Esophagus (tissue), 2 donors: Measurements from ENCODE around the gene WSB1. TPM values are rescaled to one million over a fixed set of nuclear protein-coding genes. Genes with fewer than 3 reads are reported as not detected.
"Not testable (repeated sequence)": the region's sequence is repeated elsewhere in the genome, so short reads cannot be mapped to it uniquely, and the experiment has no call there.

Source experiments
- H3K27ac ChIP-seq, 2 donors: one replicate each; pipeline ENCODE4 v1.5.1; 2013; ENCODE audit warnings: low read depth in 2 of 2, mild to moderate bottlenecking in 2 of 2, inconsistent platforms in 1 of 2, low read length in 1 of 2, moderate library complexity in 1 of 2
- H3K27me3 ChIP-seq, 2 donors: one replicate each; pipeline ENCODE4 v1.6.1; 2013; ENCODE audit warnings: low read length in 2 of 2, control low read depth in 1 of 2, mild to moderate bottlenecking in 1 of 2; ENCODE audit not compliant: insufficient read depth in 2 of 2, control insufficient read depth in 1 of 2
- H3K36me3 ChIP-seq, 2 donors: one replicate each; pipeline ENCODE4 v1.6.1; 2013; ENCODE audit warnings: low read length in 1 of 2; ENCODE audit not compliant: control insufficient read depth in 2 of 2, insufficient read depth in 2 of 2
- H3K4me1 ChIP-seq, 2 donors: one replicate each; pipeline ENCODE4 v1.6.1; 2013; ENCODE audit warnings: low read length in 1 of 2; ENCODE audit not compliant: control insufficient read depth in 2 of 2, insufficient read depth in 2 of 2
- H3K4me3 ChIP-seq, 2 donors: one replicate each; pipeline ENCODE4 v1.5.1; 2013; ENCODE audit warnings: low read length in 2 of 2, mild to moderate bottlenecking in 2 of 2, low read depth in 1 of 2, moderate library complexity in 1 of 2
- H3K9me3 ChIP-seq, 2 donors: one replicate each; pipeline ENCODE4 v1.6.1; 2013; ENCODE audit warnings: mild to moderate bottlenecking in 2 of 2, low read depth in 1 of 2, low read length in 1 of 2, moderate library complexity in 1 of 2; ENCODE audit not compliant: control insufficient read depth in 2 of 2, insufficient read depth in 1 of 2
- WGBS, 2 donors: extraction: QIAGEN DNeasy Blood & Tissue Kit; methylation state at CpG; one replicate each; pipeline ENCODE4 v1.1.7; 2013; 5-methylcytosine and 5-hydroxymethylcytosine counted together
- polyA plus RNA-seq, 2 donors: library from polyadenylated mRNA; stranded (reverse); fragments of 200-250 nt; gene quantifications; one replicate each; pipeline ENCODE4 v1.2.3, GENCODE V29; 2013
- donor health status: healthy with polysubstance abuse.
- donor health status: Bipolar disorder and iron deficiency.

The WSB1 gene
- polyA plus RNA-seq, result 10 to 100 TPM; 64.4 to 67.1 TPM

GRCh38 chr17:27293898-27294688 lies at the start of gene WSB1:
TSS of gene WSB1 (plus strand) at chr17:27294114. CDS start at chr17:27294396, 282 bp downstream.
- WGBS, 2 donors, result 0% methylated on average over 66 of the region's 66 CpGs

GRCh38 chr17:27244491-27245223 lies 49.3 kb upstream of the WSB1 start:
- Histone ChIP-seq H3K4me1 (peaks cover 0 to 21% of the 10 kb centered on the region in 2 donors), H3K27me3 (no peaks in the 10 kb centered on the region), H3K4me3 (no peak overlapping the region), H3K9me3 (no peaks in the 10 kb centered on the region), H3K27ac (peak overlapping the region; percentile 92 to 95), H3K36me3 (no peaks in the 10 kb centered on the region)
- 69 to 74% methylated on average over 16 of the region's 16 CpGs for WGBS, 2 donors

More at GRCh38 chr17:27293898-27294688, at the start of gene WSB1:
- Histone ChIP-seq H3K9me3 (no peaks in the 10 kb centered on the region), H3K27me3 (no peaks in the 10 kb centered on the region), H3K27ac (peak within 1 kb of the TSS; percentile 100), H3K4me3 (peak within 1 kb of the TSS; percentile 96 to 100), H3K36me3 (no peaks in the 10 kb centered on the region), H3K4me1 (peaks cover 0 to 5% of the 10 kb centered on the region in 2 donors)

- Histone ChIP-seq H3K4me1 (peaks cover 0 to 21% of the 10 kb centered on the region in 2 donors), H3K27ac (peak overlapping the region; percentile 92 to 95), H3K27me3 (no peaks in the 10 kb centered on the region), H3K36me3 (no peaks in the 10 kb centered on the region), H3K9me3 (no peaks in the 10 kb centered on the region), H3K4me3 (no peak overlapping the region)
- WGBS, 2 donors, result 4 to 15% methylated on average over 7 of the region's 7 CpGs
Observed at GRCh38 chr17:27245230-27245696, 48.7 kb upstream of the WSB1 start.

- Histone ChIP-seq H3K4me1 (peaks cover 0 to 15% of the 10 kb centered on the region in 2 donors), H3K27ac (peak overlapping the region in 1 of 2 donors; percentile 47), H3K4me3 (no peak overlapping the region), H3K36me3 (no peaks in the 10 kb centered on the region), H3K27me3 (no peaks in the 10 kb centered on the region), H3K9me3 (no peaks in the 10 kb centered on the region)
Observed at GRCh38 chr17:27246537-27246936, 47.4 kb upstream of the WSB1 start.

- H3K4me3 ChIP-seq, result no peak overlapping the region
- H3K27me3 ChIP-seq, result no peaks in the 10 kb centered on the region
- peak overlapping the region; percentile 84 to 94 for H3K27ac ChIP-seq
- H3K4me1 ChIP-seq, result peaks cover 0 to 15% of the 10 kb centered on the region in 2 donors
- 25 to 27% methylated on average over 7 of the region's 7 CpGs for WGBS, 2 donors
- H3K36me3 ChIP-seq, result no peaks in the 10 kb centered on the region
- no peaks in the 10 kb centered on the region for H3K9me3 ChIP-seq
Observed at GRCh38 chr17:27247071-27247957, 46.6 kb upstream of the WSB1 start.

GRCh38 chr17:27247958-27248342 lies 46.0 kb upstream of the WSB1 start:
- Histone ChIP-seq H3K27me3 (no peaks in the 10 kb centered on the region), H3K9me3 (no peaks in the 10 kb centered on the region), H3K4me1 (peaks cover 0 to 13% of the 10 kb centered on the region in 2 donors), H3K36me3 (no peaks in the 10 kb centered on the region), H3K27ac (peak overlapping the region; percentile 84 to 94), H3K4me3 (no peak overlapping the region)
- WGBS, 2 donors, result 80 to 81% methylated on average over 3 of the region's 3 CpGs

GRCh38 chr17:27250791-27251190 lies 43.1 kb upstream of the WSB1 start:
- H3K36me3 ChIP-seq, H3K27ac ChIP-seq, H3K4me1 ChIP-seq, H3K9me3 ChIP-seq, H3K27me3 ChIP-seq, H3K4me3 ChIP-seq: not testable (repeated sequence)
- WGBS, 2 donors, result 65 to 72% methylated on average over 1 of the region's 1 CpG

GRCh38 chr17:27254802-27255201 lies 39.1 kb upstream of the WSB1 start:
- not testable (repeated sequence) for H3K4me3 ChIP-seq, H3K27ac ChIP-seq, H3K4me1 ChIP-seq, H3K27me3 ChIP-seq, H3K9me3 ChIP-seq, H3K36me3 ChIP-seq
- WGBS, 2 donors, result 83 to 89% methylated on average over 4 of the region's 4 CpGs
